IMR-90 (cell line): Measurements from ENCODE around the gene TBX10. TPM values are rescaled to one million over a fixed set of nuclear protein-coding genes. Genes with fewer than 3 reads are reported as not detected.

ENCODE experiments used
- ATAC-seq: fragments of 200-7000 bp; cut with Tn5 transposase; 2 replicates; pipeline ENCODE4 v1.9.1; 2020; ENCODE audit warnings: low read depth, mild to moderate bottlenecking, moderate library complexity
- BruUV-seq: library from RNA; stranded (reverse); fragments of 400-500 nt; replicated peaks from 2 replicates; lab custom pipeline; 2021; lab: Mats Ljungman, UMichigan
- CTCF ChIA-PET: fragments of 300-600 bp; formaldehyde crosslinking; extraction: SDS; loops from one replicate; lab custom pipeline; 2021; ENCODE audit warnings: antibody characterized with exemption; lab: Yijun Ruan, JAX
- POLR2A ChIA-PET: fragments of 300-600 bp; sonication (Branson Sonifier 250); formaldehyde crosslinking; loops from one replicate; lab custom pipeline; 2022; ENCODE audit warnings: antibody characterized with exemption; ENCODE audit not compliant: unreplicated experiment; lab: Charles Lee
- DNase-seq: peaks from one replicate; pipeline ENCODE4 v3.0.0; 2013
- H2AFZ ChIP-seq: replicated peaks from 2 replicates; pipeline ENCODE3; 2013; ENCODE audit warnings: low read length, mild to moderate bottlenecking; ENCODE audit not compliant: poor library complexity
- H2AK5ac ChIP-seq: 2 replicates; pipeline ENCODE4 v1.6.1; 2013; ENCODE audit warnings: low read depth, low read length, inconsistent platforms
- H2AK9ac ChIP-seq: replicated peaks from 2 replicates; pipeline ENCODE3; 2013; ENCODE audit warnings: mild to moderate bottlenecking, low read depth, low read length, moderate library complexity; ENCODE audit not compliant: poor library complexity
- H2BK120ac ChIP-seq: 2 replicates; pipeline ENCODE4 v1.6.1; 2013; ENCODE audit warnings: low read depth, low read length, inconsistent platforms
- H2BK15ac ChIP-seq: 3 replicates; pipeline ENCODE4 v1.6.1; 2013; ENCODE audit warnings: low read depth, low read length, inconsistent platforms
- H2BK20ac ChIP-seq: 2 replicates; pipeline ENCODE4 v1.6.1; 2013; ENCODE audit warnings: low read depth, mild to moderate bottlenecking, inconsistent platforms, low read length, moderate library complexity
- H2BK5ac ChIP-seq: 2 replicates; pipeline ENCODE4 v1.6.1; 2013; ENCODE audit warnings: mild to moderate bottlenecking, low read depth, low read length, inconsistent platforms; ENCODE audit not compliant: poor library complexity, severe bottlenecking
- H3K14ac ChIP-seq: replicated peaks from 2 replicates; pipeline ENCODE4 v1.6.1; 2013; ENCODE audit warnings: low read depth, low read length, inconsistent platforms
- H3K18ac ChIP-seq: 2 replicates; pipeline ENCODE4 v1.6.1; 2013; ENCODE audit warnings: low read depth, low read length, control low read depth
- H3K23ac ChIP-seq: 2 replicates; pipeline ENCODE4 v1.6.1; 2013; ENCODE audit warnings: low read depth, low read length, inconsistent platforms
- H3K27ac ChIP-seq: 2 replicates; pipeline ENCODE4 v1.5.1; 2013; ENCODE audit warnings: mild to moderate bottlenecking, control low read depth, low read length; ENCODE audit not compliant: insufficient read depth
- H3K27me3 ChIP-seq: 2 replicates; pipeline ENCODE4 v1.6.1; 2013; ENCODE audit warnings: low read length; ENCODE audit not compliant: control insufficient read depth, insufficient read depth
- H3K36me3 ChIP-seq: 2 replicates; pipeline ENCODE4 v1.6.1; 2013; ENCODE audit warnings: low read length, mixed read lengths; ENCODE audit not compliant: control insufficient read depth, insufficient read depth
- H3K4ac ChIP-seq: 2 replicates; pipeline ENCODE4 v1.6.1; 2013; ENCODE audit warnings: low read depth, low read length, inconsistent platforms
- H3K4me1 ChIP-seq: 2 replicates; pipeline ENCODE4 v1.6.1; 2013; ENCODE audit warnings: low read length, mixed read lengths; ENCODE audit not compliant: control insufficient read depth, insufficient read depth
- H3K4me2 ChIP-seq: 2 replicates; pipeline ENCODE4 v1.6.1; 2013; ENCODE audit warnings: low read depth, mild to moderate bottlenecking, control low read depth, low read length, moderate library complexity
- H3K4me3 ChIP-seq: 2 replicates; pipeline ENCODE4 v1.5.1; 2013; ENCODE audit warnings: low read depth, mild to moderate bottlenecking, control low read depth, low read length, moderate library complexity; ENCODE audit not compliant: insufficient read depth
- H3K56ac ChIP-seq: 2 replicates; pipeline ENCODE4 v1.6.1; 2013; ENCODE audit warnings: low read length, inconsistent platforms; ENCODE audit not compliant: insufficient read depth; ENCODE audit errors: extremely low read depth
- H3K79me1 ChIP-seq, 2 experiments: 2 replicates each; pipeline ENCODE4 v1.6.1; 2013; ENCODE audit warnings: low read length in 2 of 2, inconsistent platforms in 1 of 2, low read depth in 1 of 2
- H3K9ac ChIP-seq: 2 replicates; pipeline ENCODE4 v1.6.1; 2013; ENCODE audit warnings: low read depth, low read length, control low read depth
- H3K9me1 ChIP-seq: 2 replicates; pipeline ENCODE4 v1.6.1; 2013; ENCODE audit warnings: low read length, inconsistent platforms; ENCODE audit not compliant: insufficient read depth
- H3K9me3 ChIP-seq: 2 replicates; pipeline ENCODE4 v1.6.1; 2013; ENCODE audit warnings: low read length; ENCODE audit not compliant: control insufficient read depth, insufficient read depth
- H4K20me1 ChIP-seq: 2 replicates; pipeline ENCODE4 v1.6.1; 2013; ENCODE audit warnings: low read length, inconsistent platforms; ENCODE audit not compliant: insufficient read depth
- H4K5ac ChIP-seq: 2 replicates; pipeline ENCODE4 v1.6.1; 2013; ENCODE audit warnings: mild to moderate bottlenecking, low read depth, low read length, control low read depth
- H4K8ac ChIP-seq, 2 experiments: 2 replicates each; pipeline ENCODE4 v1.6.1; 2013; ENCODE audit warnings: low read depth in 2 of 2, low read length in 2 of 2, control low read depth in 1 of 2, inconsistent platforms in 1 of 2
- H4K91ac ChIP-seq: 2 replicates; pipeline ENCODE4 v1.6.1; 2013; ENCODE audit warnings: low read depth, low read length, inconsistent platforms; ENCODE audit not compliant: insufficient read depth
- ELK1 ChIP-seq: fragments of 150-350 bp; IDR thresholded peaks from 2 replicates; pipeline ENCODE4 v1.6.1; 2016; ENCODE audit warnings: low read depth, mild to moderate bottlenecking, low read length, moderate library complexity, borderline replicate concordance
- FOS ChIP-seq: fragments of 150-350 bp; IDR thresholded peaks from 2 replicates; pipeline ENCODE4 v1.6.1; 2016; ENCODE audit warnings: low read depth, low read length
- MAFK ChIP-seq: IDR thresholded peaks from 2 replicates; pipeline ENCODE4 v1.6.1; 2012; ENCODE audit warnings: low read depth, low read length, improper control_type of control experiment
- MAZ ChIP-seq: IDR thresholded peaks from 2 replicates; pipeline ENCODE4 v1.6.1; 2012; ENCODE audit warnings: low read depth, mild to moderate bottlenecking, low read length, improper control_type of control experiment, moderate library complexity, borderline replicate concordance
- MXI1 ChIP-seq: IDR thresholded peaks from 2 replicates; pipeline ENCODE4 v1.6.1; 2012; ENCODE audit warnings: low read depth, mild to moderate bottlenecking, low read length, moderate library complexity, borderline replicate concordance
- NFE2L2 ChIP-seq: fragments of 150-350 bp; IDR thresholded peaks from 2 replicates; pipeline ENCODE4 v1.6.1; 2016; ENCODE audit warnings: low read depth, mild to moderate bottlenecking, low read length
- POLR2A ChIP-seq: IDR thresholded peaks from 2 replicates; pipeline ENCODE4 v1.6.1; 2012; ENCODE audit warnings: mild to moderate bottlenecking, low read depth, low read length
- RCOR1 ChIP-seq: IDR thresholded peaks from 2 replicates; pipeline ENCODE4 v1.6.1; 2012; ENCODE audit warnings: mild to moderate bottlenecking, low read length, improper control_type of control experiment; ENCODE audit not compliant: insufficient replicate concordance
- RFX5 ChIP-seq: IDR thresholded peaks from 2 replicates; pipeline ENCODE4 v1.8.0; 2012; ENCODE audit warnings: low read depth, mild to moderate bottlenecking, low read length, moderate library complexity
- SMC3 ChIP-seq: fragments of 150-350 bp; IDR thresholded peaks from 2 replicates; pipeline ENCODE4 v1.6.1; 2016; ENCODE audit warnings: low read depth, mild to moderate bottlenecking, antibody characterized with exemption, low read length, moderate library complexity
- WGBS, 2 experiments: methylation state at CpG; one replicate each; pipeline versions ENCODE4 v1.1.5 to v1.1.7; 2013; ENCODE audit warnings: missing lambda C conversion rate in 2 of 2; ENCODE audit not compliant: insufficient read length in 1 of 2; ENCODE audit errors: extremely low coverage in 2 of 2; 5-methylcytosine and 5-hydroxymethylcytosine counted together
- dilution Hi-C: fragments of 300-500 bp; cut with HindIII; formaldehyde crosslinking; loops from one replicate; pipeline ENCODE4 v1.14.3; 2018; ENCODE audit warnings: low sequenced_read_pairs; ENCODE audit not compliant: unreplicated experiment
- in situ Hi-C: fragments of 300-500 bp; cut with MboI; formaldehyde crosslinking; loops from 3 replicates; pipeline ENCODE4 v1.14.3; 2019; ENCODE audit warnings: low sequenced_read_pairs, inconsistent platforms, mixed read lengths
- intact Hi-C: fragments of 100-400 bp; cut with micrococcal nuclease; formaldehyde crosslinking; loops from 2 replicates; pipeline ENCODE4 v1.10.0; 2022
- polyA plus RNA-seq, 3 experiments: library from polyadenylated mRNA; depleted of rRNA; stranded (reverse); fragments of >200 nt; gene quantifications; 2 replicates each; pipeline ENCODE4 v1.2.3, GENCODE V29; 2012; ENCODE audit warnings: low replicate concordance in 1 of 3
- total RNA-seq: library from RNA; depleted of rRNA; stranded (reverse); fragments of >200 nt; gene quantifications from 2 replicates; pipeline ENCODE4 v1.2.3, GENCODE V29; 2012
- TF ChIP-seq, protein P1 (sequence below): fragments of 150-350 bp; IDR thresholded peaks from 2 replicates; pipeline ENCODE4 v1.6.1; 2017; ENCODE audit warnings: mild to moderate bottlenecking, antibody characterized with exemption, low read length, low read depth

Gene TBX10
- total and polyA plus RNA-seq, 2 of the 4 experiments (the other 2 are of a cell fraction), result not detected

- peak; percentile 60; the same call in 1 of the 2 replicates for TF ChIP-seq MXI1
Measured at GRCh38 chr11:67584205-67584880, 55.2 kb downstream of the TBX10 start (continued).

DNA sequence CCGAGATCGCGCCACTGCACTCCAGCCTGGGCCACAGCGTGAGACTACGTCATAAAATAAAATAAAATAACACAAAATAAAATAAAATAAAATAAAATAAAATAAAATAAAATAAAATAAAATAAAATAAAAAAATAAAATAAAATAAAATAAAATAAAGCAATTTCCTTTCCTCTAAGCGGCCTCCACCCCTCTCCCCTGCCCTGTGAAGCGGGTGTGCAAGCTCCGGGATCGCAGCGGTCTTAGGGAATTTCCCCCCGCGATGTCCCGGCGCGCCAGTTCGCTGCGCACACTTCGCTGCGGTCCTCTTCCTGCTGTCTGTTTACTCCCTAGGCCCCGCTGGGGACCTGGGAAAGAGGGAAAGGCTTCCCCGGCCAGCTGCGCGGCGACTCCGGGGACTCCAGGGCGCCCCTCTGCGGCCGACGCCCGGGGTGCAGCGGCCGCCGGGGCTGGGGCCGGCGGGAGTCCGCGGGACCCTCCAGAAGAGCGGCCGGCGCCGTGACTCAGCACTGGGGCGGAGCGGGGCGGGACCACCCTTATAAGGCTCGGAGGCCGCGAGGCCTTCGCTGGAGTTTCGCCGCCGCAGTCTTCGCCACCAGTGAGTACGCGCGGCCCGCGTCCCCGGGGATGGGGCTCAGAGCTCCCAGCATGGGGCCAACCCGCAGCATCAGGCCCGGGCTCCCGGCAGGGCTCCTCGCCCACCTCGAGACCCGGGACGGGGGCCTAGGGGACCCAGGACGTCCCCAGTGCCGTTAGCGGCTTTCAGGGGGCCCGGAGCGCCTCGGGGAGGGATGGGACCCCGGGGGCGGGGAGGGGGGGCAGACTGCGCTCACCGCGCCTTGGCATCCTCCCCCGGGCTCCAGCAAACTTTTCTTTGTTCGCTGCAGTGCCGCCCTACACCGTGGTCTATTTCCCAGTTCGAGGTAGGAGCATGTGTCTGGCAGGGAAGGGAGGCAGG, 56.0 kb downstream of the TBX10 start, which contains the start of gene GSTP1:
TSS of gene GSTP1 (plus strand) at position 566 of the 958 bp plus-strand sequence. CDS start at position 598, 32 bp downstream.
- WGBS, 2 experiments, result 0% methylated on average over 14 of the region's 81 CpGs; no CpG with 5 or more reads in 1 of the 2 experiments
- Histone ChIP-seq H3K56ac (peak within 1 kb of the TSS; percentile 59), H3K36me3 (peaks cover 20% of the 10 kb centered on the region), H3K4ac (peak within 1 kb of the TSS; percentile 91), H4K91ac (peak within 1 kb of the TSS; percentile 55), H3K27ac (peak within 1 kb of the TSS; percentile 84), H4K5ac (peak within 1 kb of the TSS; percentile 50), H3K4me1 (peaks cover 14% of the 10 kb centered on the region), H4K8ac (peak within 1 kb of the TSS; percentile 63 to 84; a peak in 3 of 4 replicates), H2BK20ac (no peak within 1 kb of the TSS), H3K27me3 (peaks cover 10% of the 10 kb centered on the region; the same call in 1 of the 2 replicates), H2BK5ac (peak within 1 kb of the TSS; percentile 76), H3K4me3 (peak within 1 kb of the TSS; percentile 77), H3K9me1 (peaks cover 16% of the 10 kb centered on the region), H3K9me3 (no peaks in the 10 kb centered on the region), H2AK5ac (peak within 1 kb of the TSS; percentile 97), H3K23ac (peak within 1 kb of the TSS; percentile 90), H2AK9ac (peak within 1 kb of the TSS; percentile 99), H2AFZ (peak within 1 kb of the TSS; percentile 85), H3K79me1 (peaks cover 18 to 43% of the 10 kb centered on the region in 2 experiments), H3K18ac (peak within 1 kb of the TSS; percentile 45; the same call in 1 of the 2 replicates), H3K4me2 (peak within 1 kb of the TSS; percentile 81), H2BK120ac (peak within 1 kb of the TSS; percentile 39; the same call in 1 of the 2 replicates), H3K14ac (peak within 1 kb of the TSS; percentile 98), H2BK15ac (no peak within 1 kb of the TSS), H4K20me1 (peaks cover 31% of the 10 kb centered on the region), H3K9ac (peak within 1 kb of the TSS; percentile 86)
- POLR2A ChIA-PET, result interaction anchor here (0.5 kb wide), 1 partner anchor 294 kb away, joined by 7 read pairs; no protein-coding TSS in a partner anchor
- intact Hi-C loops (loop anchor here (1.0 kb wide), 1 partner anchor 75 kb away; the partner anchor contains the start of gene CDK2AP2), in situ Hi-C loops (no loop called here), dilution Hi-C loops (no loop called here)
- ATAC-seq (peak; percentile 96), DNase-seq (peak; percentile 88)
- CTCF ChIA-PET, result interaction anchor here (0.9 to 2.3 kb wide), 3 partner anchors 9 to 19 kb away, joined by 3 to 9 read pairs (median 4); no protein-coding TSS in a partner anchor
- BruUV-seq, result no TSS peak
- TF ChIP-seq NFE2L2 (peak; percentile 91), SMC3 (peak; percentile 65), POLR2A (peak; percentile 98), RCOR1 (no peak), FOS (peak; percentile 51), ELK1 (no peak), MAZ (peak; percentile 93), MXI1 (0 out of 2 replicates have a peak, but pooled peaks have one; percentile 42), MAFK (peak; percentile 52), RFX5 (no peak)
- TF ChIP-seq, protein P1, sequence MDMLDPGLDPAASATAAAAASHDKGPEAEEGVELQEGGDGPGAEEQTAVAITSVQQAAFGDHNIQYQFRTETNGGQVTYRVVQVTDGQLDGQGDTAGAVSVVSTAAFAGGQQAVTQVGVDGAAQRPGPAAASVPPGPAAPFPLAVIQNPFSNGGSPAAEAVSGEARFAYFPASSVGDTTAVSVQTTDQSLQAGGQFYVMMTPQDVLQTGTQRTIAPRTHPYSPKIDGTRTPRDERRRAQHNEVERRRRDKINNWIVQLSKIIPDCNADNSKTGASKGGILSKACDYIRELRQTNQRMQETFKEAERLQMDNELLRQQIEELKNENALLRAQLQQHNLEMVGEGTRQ, result no peak
